D721Med (cell line): ENCODE data around the gene SLC7A9.
"Not testable (repeated sequence)": the region's sequence is repeated elsewhere in the genome, so short reads cannot be mapped to it uniquely, and the experiment has no call there.

Source experiments
- DNase-seq: peaks from one replicate; pipeline ENCODE4 v3.0.0; 2011; ENCODE audit warnings: low spot score; ENCODE audit not compliant: insufficient read length
- FAIRE-seq: peaks from 2 replicates; lab custom pipeline; 2011; peaks lifted over from hg19 to GRCh38; lab: Jason Lieb, UNC
- CTCF ChIP-seq: IDR thresholded peaks from 2 replicates; pipeline ENCODE4 v1.5.1; 2012; ENCODE audit warnings: mild to moderate bottlenecking, control low read depth; ENCODE audit not compliant: insufficient read depth; ENCODE audit errors: missing control alignments

SLC7A9 gene

GRCh38 chr19:32857584-32857983 is 12.0 kb downstream of the SLC7A9 start:
- no peak for DNase-seq
- no peak for FAIRE-seq
- TF ChIP-seq CTCF, result no peak

GRCh38 chr19:32856818-32857217 is 12.7 kb downstream of the SLC7A9 start:
- DNase-seq, FAIRE-seq: not testable (repeated sequence)

- no peak for TF ChIP-seq CTCF
- FAIRE-seq (no peak), DNase-seq (no peak)
Measured at GRCh38 chr19:32852216-32852615, 17.4 kb downstream of the SLC7A9 start.

GRCh38 chr19:32848035-32848434 is 21.5 kb downstream of the SLC7A9 start:
- DNase-seq, FAIRE-seq: not testable (repeated sequence)

GRCh38 chr19:32843716-32844245 is 25.8 kb downstream of the SLC7A9 start:
- no peak for FAIRE-seq
- DNase-seq, result no peak
- TF ChIP-seq CTCF, result no peak

- no peak for TF ChIP-seq CTCF
- FAIRE-seq (no peak), DNase-seq (no peak)
Measured at GRCh38 chr19:32842061-32842460, 27.5 kb downstream of the SLC7A9 start.

- no peak for FAIRE-seq
Measured at GRCh38 chr19:32837531-32837930, 32.0 kb downstream of the SLC7A9 start.

GRCh38 chr19:32833388-32833787 is 36.2 kb downstream of the SLC7A9 start:
- DNase-seq, FAIRE-seq: not testable (repeated sequence)

More at GRCh38 chr19:32837531-32837930, 32.0 kb downstream of the SLC7A9 start:
- no peak for TF ChIP-seq CTCF
- no peak for DNase-seq

GRCh38 chr19:32832825-32833224 is 36.7 kb downstream of the SLC7A9 start:
- DNase-seq, FAIRE-seq: not testable (repeated sequence)

- not testable (repeated sequence) for FAIRE-seq, DNase-seq
Measured at GRCh38 chr19:32832094-32832493, 37.5 kb downstream of the SLC7A9 start.
